Osteocyte (in vitro differentiated cells): Measurements from ENCODE around the gene CD302. TPM values are rescaled to one million over a fixed set of nuclear protein-coding genes. Genes with fewer than 3 reads are reported as not detected.
"Not testable (repeated sequence)": the region's sequence is repeated elsewhere in the genome, so short reads cannot be mapped to it uniquely, and the experiment has no call there.

Source experiments
- DNase-seq: peaks from one replicate; pipeline ENCODE4 v3.0.0; 2021; ENCODE audit warnings: mixed read lengths; ENCODE audit not compliant: unreplicated experiment; ENCODE audit errors: extremely low spot score
- H3K27ac Mint-ChIP-seq: one replicate; pipeline ENCODE4 v1.8.0; 2021; ENCODE audit warnings: mild to moderate bottlenecking, mixed read lengths; ENCODE audit not compliant: unreplicated experiment
- H3K27me3 Mint-ChIP-seq: one replicate; pipeline ENCODE4 v1.8.0; 2021; ENCODE audit warnings: mixed read lengths; ENCODE audit not compliant: unreplicated experiment
- H3K36me3 Mint-ChIP-seq: one replicate; pipeline ENCODE4 v1.8.0; 2021; ENCODE audit warnings: mixed read lengths; ENCODE audit not compliant: unreplicated experiment
- H3K4me1 Mint-ChIP-seq: one replicate; pipeline ENCODE4 v1.8.0; 2021; ENCODE audit warnings: mixed read lengths; ENCODE audit not compliant: unreplicated experiment
- H3K4me3 Mint-ChIP-seq: one replicate; pipeline ENCODE4 v1.8.0; 2021; ENCODE audit warnings: mild to moderate bottlenecking, moderate library complexity, mixed read lengths; ENCODE audit not compliant: unreplicated experiment
- H3K9me3 Mint-ChIP-seq: one replicate; pipeline ENCODE4 v1.8.0; 2021; ENCODE audit warnings: mixed read lengths; ENCODE audit not compliant: unreplicated experiment
- CTCF ChIP-seq: fragments of 200-600 bp; sonication (generic); IDR thresholded peaks from 2 replicates; pipeline ENCODE4 v1.5.0; 2021; ENCODE audit warnings: antibody characterized with exemption, mild to moderate bottlenecking, moderate library complexity
- total RNA-seq: library from RNA; stranded (reverse); gene quantifications from 2 replicates; pipeline ENCODE4 v1.2.1, GENCODE V29; 2021

The CD302 gene
- total RNA-seq, 1 donor from 2014 or later: 19.3 TPM

- no peak for DNase-seq
- Mint-ChIP-seq H3K9me3 (no peaks in the 10 kb centered on the region), H3K36me3 (peaks cover 50% of the 10 kb centered on the region), H3K27ac (no peak overlapping the region), H3K4me3 (no peak overlapping the region), H3K4me1 (peaks cover 5% of the 10 kb centered on the region), H3K27me3 (no peaks in the 10 kb centered on the region)
- TF ChIP-seq CTCF: no peak
Measured at GRCh38 chr2:159735648-159736047, 62.4 kb downstream of the CD302 start.

GRCh38 chr2:159728629-159729028 lies 69.4 kb downstream of the CD302 start:
- Mint-ChIP-seq H3K36me3 (peaks cover 46% of the 10 kb centered on the region), H3K9me3 (peaks cover 5% of the 10 kb centered on the region), H3K4me3 (no peak overlapping the region), H3K27ac (peak overlapping the region; percentile 29), H3K4me1 (peaks cover 23% of the 10 kb centered on the region), H3K27me3 (no peaks in the 10 kb centered on the region)
- no peak for TF ChIP-seq CTCF
- no peak for DNase-seq

- H3K4me3 Mint-ChIP-seq: no peak overlapping the region
- peaks cover 5% of the 10 kb centered on the region for H3K9me3 Mint-ChIP-seq
- DNase-seq: no peak
- H3K36me3 Mint-ChIP-seq: peaks cover 33% of the 10 kb centered on the region
- no peaks in the 10 kb centered on the region for H3K27me3 Mint-ChIP-seq
- H3K4me1 Mint-ChIP-seq: peaks cover 33% of the 10 kb centered on the region
- no peak overlapping the region for H3K27ac Mint-ChIP-seq
- no peak for TF ChIP-seq CTCF
Measured at GRCh38 chr2:159725713-159726112, 72.3 kb downstream of the CD302 start.

- peaks cover 33% of the 10 kb centered on the region for H3K36me3 Mint-ChIP-seq
- H3K9me3 Mint-ChIP-seq, DNase-seq, H3K27me3 Mint-ChIP-seq, H3K27ac Mint-ChIP-seq, H3K4me3 Mint-ChIP-seq: not testable (repeated sequence)
- peaks cover 35% of the 10 kb centered on the region for H3K4me1 Mint-ChIP-seq
Measured at GRCh38 chr2:159724795-159725572, 73.0 kb downstream of the CD302 start.

GRCh38 chr2:159722580-159722979 lies 75.4 kb downstream of the CD302 start:
- Mint-ChIP-seq H3K9me3 (peaks cover 5% of the 10 kb centered on the region), H3K4me1 (peaks cover 36% of the 10 kb centered on the region), H3K4me3 (no peak overlapping the region), H3K27me3 (no peaks in the 10 kb centered on the region), H3K36me3 (peaks cover 36% of the 10 kb centered on the region), H3K27ac (no peak overlapping the region)
- no peak for TF ChIP-seq CTCF
- no peak for DNase-seq
